H1 (cell line): ENCODE results near the gene PANX2. TPM values are rescaled to one million over a fixed set of nuclear protein-coding genes. Genes with fewer than 3 reads are reported as not detected.
"Not testable (repeated sequence)": the region's sequence is repeated elsewhere in the genome, so short reads cannot be mapped to it uniquely, and the experiment has no call there.

Experiments
- CTCF ChIA-PET: fragments of 300-600 bp; sonication (Branson Sonifier 250); formaldehyde crosslinking; loops from one replicate; lab custom pipeline; 2021; ENCODE audit not compliant: partially characterized antibody; lab: Charles Lee
- POLR2A ChIA-PET: fragments of 300-600 bp; sonication (Branson Sonifier 250); formaldehyde crosslinking; loops from one replicate; lab custom pipeline; 2021; ENCODE audit warnings: inconsistent platforms; ENCODE audit not compliant: partially characterized antibody; lab: Charles Lee
- DNase-seq, 2 experiments: peaks; one replicate each; pipeline versions ENCODE4 v3.0.0 to v3.0.0-alpha.2; 2010 to 2022; ENCODE audit warnings: low spot score in 2 of 2, low read depth in 1 of 2, mixed read lengths in 1 of 2
- FAIRE-seq: peaks from 2 replicates; lab custom pipeline; 2011; peaks lifted over from hg19 to GRCh38; lab: Jason Lieb, UNC
- H2AFZ ChIP-seq: 2 replicates; pipeline ENCODE4 v1.8.1; 2012; ENCODE audit warnings: low read length, inconsistent platforms
- H2AK5ac ChIP-seq: 2 replicates; pipeline ENCODE4 v1.6.1; 2013; ENCODE audit warnings: low read depth, low read length
- H2BK120ac ChIP-seq: replicated peaks from 2 replicates; pipeline ENCODE3; 2013; ENCODE audit warnings: low read depth, low read length, inconsistent platforms
- H2BK12ac ChIP-seq: 2 replicates; pipeline ENCODE4 v1.6.1; 2013; ENCODE audit warnings: low read depth, low read length
- H2BK15ac ChIP-seq: 2 replicates; pipeline ENCODE4 v1.6.1; 2013; ENCODE audit warnings: low read length
- H2BK20ac ChIP-seq: 2 replicates; pipeline ENCODE4 v1.6.1; 2013; ENCODE audit warnings: low read length
- H2BK5ac ChIP-seq: 2 replicates; pipeline ENCODE4 v1.6.1; 2013; ENCODE audit warnings: low read depth, low read length
- H3K14ac ChIP-seq: 2 replicates; pipeline ENCODE4 v1.6.1; 2013; ENCODE audit warnings: inconsistent platforms; ENCODE audit not compliant: insufficient read length
- H3K18ac ChIP-seq: 2 replicates; pipeline ENCODE4 v1.6.1; 2013; ENCODE audit warnings: low read length; ENCODE audit errors: extremely low read depth
- H3K23ac ChIP-seq: 2 replicates; pipeline ENCODE4 v1.6.1; 2013; ENCODE audit warnings: inconsistent platforms; ENCODE audit not compliant: insufficient read length
- H3K23me2 ChIP-seq: 2 replicates; pipeline ENCODE4 v1.6.1; 2013; ENCODE audit warnings: low read depth, low read length
- H3K27ac ChIP-seq: 2 replicates; pipeline ENCODE4 v1.6.1; 2011; ENCODE audit warnings: low read depth, low read length, inconsistent platforms
- H3K27me3 ChIP-seq, 4 experiments: replicated peaks in 1 of 4; 1 replicate in 1 of 4; 2 replicates in 3 of 4; pipeline versions ENCODE4 v1.6.1 to v1.8.1; 2011 to 2013; ENCODE audit warnings: low read length in 3 of 4, mild to moderate bottlenecking in 3 of 4, inconsistent platforms in 2 of 4, mixed read lengths in 2 of 4, moderate library complexity in 1 of 4; ENCODE audit not compliant: control insufficient read depth in 3 of 4, insufficient read depth in 3 of 4; ENCODE audit errors: extremely low read depth in 1 of 4
- H3K36me3 ChIP-seq, 4 experiments: 2 replicates each; pipeline versions ENCODE4 v1.6.1 to v1.8.1; 2011 to 2013; ENCODE audit warnings: mild to moderate bottlenecking in 4 of 4, low read length in 3 of 4, moderate library complexity in 2 of 4, control low read depth in 1 of 4, inconsistent platforms in 1 of 4; ENCODE audit not compliant: insufficient read depth in 4 of 4, control insufficient read depth in 2 of 4
- H3K4ac ChIP-seq: replicated peaks from 2 replicates; pipeline ENCODE3; 2013; ENCODE audit warnings: low read length, low read depth, mixed read lengths, inconsistent platforms; ENCODE audit not compliant: insufficient read length
- H3K4me1 ChIP-seq, 4 experiments: replicated peaks in 1 of 4; 1 replicate in 1 of 4; 2 replicates in 3 of 4; pipeline versions ENCODE4 v1.6.1 to v1.8.1; 2011 to 2013; ENCODE audit warnings: low read length in 3 of 4, inconsistent platforms in 2 of 4, mixed read lengths in 1 of 4; ENCODE audit not compliant: insufficient read depth in 4 of 4, control insufficient read depth in 3 of 4
- H3K4me2 ChIP-seq, 2 experiments: 2 replicates each; pipeline versions ENCODE4 v1.6.1 to v1.8.1; 2011 to 2013; ENCODE audit warnings: low read depth in 2 of 2, low read length in 2 of 2, control low read depth in 1 of 2, inconsistent platforms in 1 of 2, mild to moderate bottlenecking in 1 of 2; ENCODE audit not compliant: insufficient read depth in 1 of 2
- H3K4me3 ChIP-seq, 4 experiments: fragments of 200-600, 300-600 bp in 1 of 4; sonication (generic), shearing (Covaris generic), sonication (Bioruptor Twin) in 1 of 4; 2 replicates each; pipeline versions ENCODE4 v1.5.1 to v1.8.1; 2011 to 2016; ENCODE audit warnings: low read length in 4 of 4, low read depth in 3 of 4, control low read depth in 2 of 4, inconsistent platforms in 2 of 4, mild to moderate bottlenecking in 2 of 4, mixed read lengths in 1 of 4, moderate library complexity in 1 of 4; ENCODE audit not compliant: insufficient read depth in 2 of 4; ENCODE audit errors: extremely low read depth in 1 of 4
- H3K56ac ChIP-seq: replicated peaks from 2 replicates; pipeline ENCODE3; 2013; ENCODE audit warnings: low read depth, mild to moderate bottlenecking, mixed read lengths, low read length, inconsistent platforms; ENCODE audit not compliant: insufficient read length
- H3K79me1 ChIP-seq: 2 replicates; pipeline ENCODE4 v1.6.1; 2013; ENCODE audit warnings: low read depth, low read length, control low read depth
- H3K79me2 ChIP-seq, 2 experiments: 2 replicates each; pipeline versions ENCODE4 v1.6.1 to v1.8.1; 2012 to 2013; ENCODE audit warnings: low read length in 2 of 2, mild to moderate bottlenecking in 2 of 2, inconsistent platforms in 1 of 2; ENCODE audit not compliant: insufficient read depth in 2 of 2, control insufficient read depth in 1 of 2
- H3K9ac ChIP-seq, 4 experiments: replicated peaks in 1 of 4; 1 replicate in 1 of 4; 2 replicates in 3 of 4; pipeline versions ENCODE4 v1.6.1 to v1.8.1; 2011 to 2013; ENCODE audit warnings: low read depth in 3 of 4, low read length in 3 of 4, control low read depth in 2 of 4, mild to moderate bottlenecking in 2 of 4, moderate library complexity in 2 of 4, inconsistent platforms in 1 of 4; ENCODE audit errors: extremely low read depth in 1 of 4
- H3K9me3 ChIP-seq, 2 experiments: 2 replicates each; pipeline versions ENCODE4 v1.6.1 to v1.8.1; 2012 to 2013; ENCODE audit warnings: mild to moderate bottlenecking in 2 of 2, moderate library complexity in 2 of 2, control low read depth in 1 of 2, inconsistent platforms in 1 of 2, low read depth in 1 of 2, low read length in 1 of 2, mixed read lengths in 1 of 2; ENCODE audit not compliant: insufficient read depth in 2 of 2
- H4K20me1 ChIP-seq, 2 experiments: replicated peaks in 1 of 2; 2 replicates each; pipeline versions ENCODE3 to v1.8.1; 2011 to 2013; ENCODE audit warnings: inconsistent platforms in 2 of 2, low read length in 2 of 2, mild to moderate bottlenecking in 1 of 2; ENCODE audit not compliant: insufficient read depth in 2 of 2, control insufficient read depth in 1 of 2
- H4K5ac ChIP-seq: 2 replicates; pipeline ENCODE4 v1.6.1; 2013; ENCODE audit warnings: low read length, low read depth, mixed read lengths, inconsistent platforms; ENCODE audit not compliant: insufficient read length
- H4K8ac ChIP-seq: 2 replicates; pipeline ENCODE4 v1.8.0; 2013; ENCODE audit warnings: mild to moderate bottlenecking, moderate library complexity, low read length, inconsistent platforms; ENCODE audit not compliant: insufficient read depth; ENCODE audit errors: extremely low read depth
- H4K91ac ChIP-seq: replicated peaks from 2 replicates; pipeline ENCODE3; 2013; ENCODE audit warnings: low read length, mixed read lengths, inconsistent platforms; ENCODE audit not compliant: insufficient read length
- WGBS, 2 experiments: shearing (Covaris generic) in 1 of 2; methylation state at CpG; one replicate each; pipeline versions ENCODE4 v1.1.6 to v1.1.7; 2013 to 2015; ENCODE audit warnings: low lambda C conversion rate in 2 of 2, mixed read lengths in 2 of 2, inconsistent platforms in 1 of 2, low coverage in 1 of 2, missing lambda C conversion rate in 1 of 2; ENCODE audit not compliant: insufficient replicate concordance in 2 of 2, insufficient coverage in 1 of 2, insufficient read length in 1 of 2; ENCODE audit errors: extremely low coverage in 1 of 2, missing lambda C conversion rate in 1 of 2; 5-methylcytosine and 5-hydroxymethylcytosine counted together
- polyA plus RNA-seq, 7 experiments: library from polyadenylated mRNA; depleted of rRNA in 3 of 7; stranded (reverse) in 5 of 7; unstranded in 2 of 7; fragments of >200 nt in 5 of 7; fragments of 200-250 nt in 2 of 7; gene quantifications; 1 replicate in 5 of 7; 2 replicates in 1 of 7; 4 replicates in 1 of 7; pipeline versions ENCODE4 v1.2.1 to v1.2.3, GENCODE V29; 2011 to 2013; ENCODE audit warnings: missing spikeins in 2 of 7, mixed read lengths in 2 of 7
- total RNA-seq: library from RNA; stranded (reverse); fragmentation: NEBNext Ultra II Directional; extraction: Animal tissue kit (Norgen Biotek cat#: 25700); gene quantifications from 2 replicates; pipeline ENCODE4 v1.2.1, GENCODE V29; 2021

Gene PANX2
- total and polyA plus RNA-seq, 2 of the 8 experiments (the other 6 are each of a cell fraction or from before 2014, with no cell fraction given): 3.5 to 5.0 TPM

GRCh38 chr22:50147258-50148165 lies 23.0 kb upstream of the PANX2 start:
- not testable (repeated sequence) for H2BK12ac ChIP-seq, H3K9me3 ChIP-seq, H2BK120ac ChIP-seq, H2BK5ac ChIP-seq, H3K14ac ChIP-seq, H4K20me1 ChIP-seq, H3K18ac ChIP-seq, H3K23me2 ChIP-seq, H2BK20ac ChIP-seq, H3K9ac ChIP-seq, FAIRE-seq, H2AK5ac ChIP-seq, H3K4me3 ChIP-seq, H3K27me3 ChIP-seq, H3K27ac ChIP-seq, H4K91ac ChIP-seq, H3K4me1 ChIP-seq, H3K23ac ChIP-seq, H3K79me1 ChIP-seq, DNase-seq, H3K79me2 ChIP-seq, H4K5ac ChIP-seq, H2AFZ ChIP-seq, H3K4ac ChIP-seq, H3K36me3 ChIP-seq, H3K56ac ChIP-seq, H3K4me2 ChIP-seq
- WGBS, 2 experiments: 73% methylated on average over 12 of the region's 26 CpGs; no CpG with 5 or more reads in 1 of the 2 experiments
- Histone ChIP-seq H4K8ac (peak overlapping the region; percentile 63; the same call in 1 of the 2 replicates), H2BK15ac (0 out of 2 replicates have a peak overlapping the region, but pooled peaks have one; percentile 5)
- CTCF ChIA-PET: interaction anchor here (0.9 to 9.4 kb wide), 11 partner anchors 9 to 219 kb away, joined by 3 to 83 read pairs (median 4); no protein-coding TSS in a partner anchor
- POLR2A ChIA-PET: interaction anchor here (1.4 to 1.5 kb wide), 2 partner anchors 20 to 40 kb away, joined by 4 to 5 read pairs; no protein-coding TSS in a partner anchor
